HG03097 (cell line): ENCODE data around the gene LRRC72.
"Not testable (repeated sequence)": the region's sequence is repeated elsewhere in the genome, so short reads cannot be mapped to it uniquely, and the experiment has no call there.

ENCODE experiments used
- ATAC-seq: cut with Tn5 transposase; IDR thresholded peaks from one replicate; pipeline ENCODE4 v1.9.1; 2021; ENCODE audit not compliant: unreplicated experiment, low FRiP score

Gene LRRC72

GRCh38 chr7:16526742-16527540 lies at the start of gene LRRC72:
Gene LRRC72, plus strand, starts transcription at chr7:16526825. Its CDS starts 128 bp downstream, at chr7:16526953.
- ATAC-seq: no peak

- ATAC-seq: no peak
Measured at GRCh38 chr7:16479161-16479560, 47.5 kb upstream of the LRRC72 start.

- ATAC-seq: no peak
Measured at GRCh38 chr7:16479591-16479990, 47.0 kb upstream of the LRRC72 start.

GRCh38 chr7:16484453-16485158 lies 42.0 kb upstream of the LRRC72 start:
- no peak for ATAC-seq

- ATAC-seq: no peak
Measured at GRCh38 chr7:16491148-16491547, 35.5 kb upstream of the LRRC72 start.

- ATAC-seq: no peak
Measured at GRCh38 chr7:16492513-16493062, 34.0 kb upstream of the LRRC72 start.

GRCh38 chr7:16493266-16493665 lies 33.4 kb upstream of the LRRC72 start:
- ATAC-seq: no peak

GRCh38 chr7:16494551-16494950 lies 32.1 kb upstream of the LRRC72 start:
- no peak for ATAC-seq

- no peak for ATAC-seq
Measured at GRCh38 chr7:16494955-16495719, 31.5 kb upstream of the LRRC72 start.

- no peak for ATAC-seq
Measured at GRCh38 chr7:16498122-16498521, 28.5 kb upstream of the LRRC72 start.

- ATAC-seq: no peak
Measured at GRCh38 chr7:16502303-16502702, 24.3 kb upstream of the LRRC72 start.

- ATAC-seq: no peak
Measured at GRCh38 chr7:16504019-16504418, 22.6 kb upstream of the LRRC72 start.

- not testable (repeated sequence) for ATAC-seq
Measured at GRCh38 chr7:16506422-16506821, 20.2 kb upstream of the LRRC72 start.

GRCh38 chr7:16509829-16510228 lies 16.8 kb upstream of the LRRC72 start:
- no peak for ATAC-seq

GRCh38 chr7:16511314-16511713 lies 15.3 kb upstream of the LRRC72 start:
- ATAC-seq: no peak

GRCh38 chr7:16512097-16512496 lies 14.5 kb upstream of the LRRC72 start:
- ATAC-seq: no peak

- no peak for ATAC-seq
Measured at GRCh38 chr7:16514271-16514670, 12.4 kb upstream of the LRRC72 start.

GRCh38 chr7:16514729-16515128 lies 11.9 kb upstream of the LRRC72 start:
- no peak for ATAC-seq

GRCh38 chr7:16515785-16516685 lies 10.6 kb upstream of the LRRC72 start:
- no peak for ATAC-seq

- not testable (repeated sequence) for ATAC-seq
Measured at GRCh38 chr7:16519985-16520384, 6.6 kb upstream of the LRRC72 start.
